Activated CD4-positive, alpha-beta T cell treated with anti-CD3 and anti-CD28 coated beads, Interleukin-2, Interleukin-6, amounts not matched to agents 100 ng/mL and 50 ng/mL, durations not matched to agents 16 hours and 8 hours (primary cell): ENCODE data around the gene LBH.

ENCODE experiments used
- DNase-seq: peaks from one replicate; pipeline ENCODE4 v3.0.0-alpha.2; 2020

Gene LBH

DNA sequence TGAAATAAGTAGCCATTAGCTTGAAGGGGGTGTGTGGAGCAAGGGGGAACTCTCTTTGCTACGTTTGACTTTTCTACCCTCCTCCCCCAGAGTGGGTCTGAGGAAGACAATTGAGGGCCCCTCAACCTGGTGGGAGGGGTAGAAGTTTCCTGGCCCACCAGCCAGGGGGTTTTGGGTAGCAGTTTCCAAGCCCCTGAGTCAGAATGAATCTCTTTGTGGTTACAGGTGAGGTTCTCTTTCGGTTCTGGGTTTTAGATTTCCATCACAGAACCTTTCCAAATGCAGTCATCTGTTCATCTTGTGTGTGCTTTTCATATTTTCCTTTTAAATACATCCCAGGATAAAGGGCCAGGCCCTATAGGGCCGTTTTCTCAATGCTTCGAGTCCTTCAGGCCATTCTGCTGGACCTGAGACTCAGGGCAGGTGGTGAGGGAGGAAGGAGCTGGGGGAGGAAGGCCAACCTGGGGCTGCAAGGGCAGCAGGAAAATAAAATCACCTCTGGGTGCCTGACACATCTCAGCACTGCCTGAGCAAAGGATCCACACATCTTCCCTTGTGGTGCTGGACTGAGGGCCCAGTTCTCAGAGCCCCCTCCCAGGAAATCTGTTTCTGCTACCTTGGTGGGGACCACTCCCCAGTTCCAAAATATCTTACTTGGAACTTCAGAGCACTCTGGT lies 4.7 kb downstream of the LBH start:
- DNase-seq = peak; percentile 63

DNA sequence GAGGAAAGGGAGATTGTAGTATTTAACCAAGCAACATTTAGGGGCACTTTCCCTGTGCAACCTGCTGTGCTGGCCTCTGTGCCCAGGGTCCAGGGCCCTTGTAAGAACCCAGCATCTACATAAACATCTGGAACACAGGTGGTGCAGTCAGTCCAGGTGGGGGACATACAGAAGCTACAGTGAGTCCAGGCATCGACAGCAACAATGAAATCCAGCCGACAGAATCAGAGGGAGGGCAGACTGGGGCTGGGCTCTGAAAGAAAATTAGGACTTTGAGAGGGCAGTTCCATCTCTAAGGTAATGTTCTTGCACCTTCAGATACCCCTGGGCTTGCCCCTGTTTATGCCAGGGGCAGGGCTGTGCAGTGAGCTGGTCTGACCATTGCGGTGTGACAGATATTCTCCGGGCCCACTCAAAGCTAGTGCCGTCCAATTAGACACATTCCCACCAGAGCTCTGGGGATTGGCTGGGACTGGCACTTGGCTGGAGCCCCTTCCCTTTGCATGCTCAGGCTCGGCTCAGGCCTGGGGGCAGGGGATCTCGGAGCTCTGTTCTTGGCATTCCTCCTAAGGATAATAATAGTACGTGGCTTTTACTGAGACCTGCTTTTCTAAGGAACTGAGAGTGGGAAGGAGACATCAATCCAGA lies 5.4 kb downstream of the LBH start:
- DNase-seq = no peak

- DNase-seq = no peak
These were observed 6.1 kb downstream of the LBH start for GRCh38 chr2:30237239-30237965.

DNA sequence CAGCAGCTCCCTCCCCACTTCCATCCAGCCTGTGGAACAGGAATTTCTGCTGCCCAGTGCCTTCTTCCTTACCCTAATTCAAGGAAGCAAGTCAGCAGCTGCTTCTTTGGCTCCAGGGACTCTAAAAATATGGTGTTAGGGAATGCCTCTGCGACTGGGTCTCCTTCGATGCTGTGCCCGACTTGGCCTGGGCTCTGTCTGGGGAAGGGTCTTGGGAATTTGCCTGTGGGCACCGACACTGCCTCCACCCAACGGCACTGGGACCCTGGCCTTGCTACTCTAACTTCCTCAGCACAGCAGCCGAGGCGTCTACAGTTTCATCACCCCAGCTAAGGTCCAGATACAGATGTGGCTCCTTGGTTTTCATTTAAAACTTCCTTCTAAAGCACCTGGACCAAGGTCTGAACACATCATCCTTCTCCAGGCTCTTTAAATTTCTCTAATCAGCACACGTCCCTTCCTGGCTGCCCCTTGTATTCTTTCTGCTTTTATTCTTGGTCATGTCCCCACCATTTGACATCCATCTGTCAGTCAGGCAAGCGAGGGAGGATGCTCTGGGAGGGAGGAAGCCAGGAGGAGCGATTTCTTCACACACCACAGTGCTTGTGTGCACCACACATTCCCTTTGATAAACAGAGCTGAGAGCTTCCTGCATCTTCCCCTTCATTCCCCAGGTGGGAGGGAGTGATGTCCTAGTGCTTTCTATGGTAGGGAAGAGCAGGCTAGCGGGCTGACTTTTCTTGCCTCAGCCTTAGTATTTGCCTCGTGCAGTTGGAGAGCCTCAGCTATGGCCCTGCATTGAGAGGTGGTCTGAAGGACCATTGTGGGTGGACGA lies 6.8 kb downstream of the LBH start:
- DNase-seq = no peak

DNA sequence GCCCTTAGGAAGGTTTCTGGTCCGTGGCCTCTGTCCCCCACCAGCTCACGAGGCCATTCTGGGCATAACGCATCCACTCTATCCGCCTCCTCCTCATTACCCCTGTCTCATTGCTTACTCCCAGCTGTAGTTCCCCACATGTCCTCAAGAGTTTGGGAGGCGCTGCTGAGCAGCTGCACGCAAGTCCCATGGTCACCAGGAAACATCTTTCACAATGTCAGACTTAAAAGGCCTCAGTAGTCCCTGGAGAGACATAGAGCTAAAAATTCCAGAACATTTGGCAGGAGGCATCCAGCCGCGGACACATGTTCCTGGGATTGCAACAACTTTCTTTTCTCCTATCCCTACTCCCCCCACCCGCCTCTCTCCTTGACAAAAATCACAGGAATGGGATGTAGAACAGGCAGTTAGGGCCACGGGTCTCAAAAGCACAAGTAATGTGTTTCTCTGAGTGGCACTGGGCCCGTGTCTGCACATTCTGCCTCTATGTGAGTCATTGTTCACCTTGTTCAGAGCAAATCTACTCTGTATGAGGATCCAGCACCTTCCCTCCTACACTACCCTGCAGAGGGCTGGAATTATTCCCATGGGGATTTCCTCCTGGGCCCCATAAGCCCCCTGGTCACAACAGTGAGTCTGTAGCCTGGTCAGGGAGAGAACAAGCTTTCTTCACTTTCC lies 8.1 kb downstream of the LBH start:
- peak; percentile 82 for DNase-seq

DNA sequence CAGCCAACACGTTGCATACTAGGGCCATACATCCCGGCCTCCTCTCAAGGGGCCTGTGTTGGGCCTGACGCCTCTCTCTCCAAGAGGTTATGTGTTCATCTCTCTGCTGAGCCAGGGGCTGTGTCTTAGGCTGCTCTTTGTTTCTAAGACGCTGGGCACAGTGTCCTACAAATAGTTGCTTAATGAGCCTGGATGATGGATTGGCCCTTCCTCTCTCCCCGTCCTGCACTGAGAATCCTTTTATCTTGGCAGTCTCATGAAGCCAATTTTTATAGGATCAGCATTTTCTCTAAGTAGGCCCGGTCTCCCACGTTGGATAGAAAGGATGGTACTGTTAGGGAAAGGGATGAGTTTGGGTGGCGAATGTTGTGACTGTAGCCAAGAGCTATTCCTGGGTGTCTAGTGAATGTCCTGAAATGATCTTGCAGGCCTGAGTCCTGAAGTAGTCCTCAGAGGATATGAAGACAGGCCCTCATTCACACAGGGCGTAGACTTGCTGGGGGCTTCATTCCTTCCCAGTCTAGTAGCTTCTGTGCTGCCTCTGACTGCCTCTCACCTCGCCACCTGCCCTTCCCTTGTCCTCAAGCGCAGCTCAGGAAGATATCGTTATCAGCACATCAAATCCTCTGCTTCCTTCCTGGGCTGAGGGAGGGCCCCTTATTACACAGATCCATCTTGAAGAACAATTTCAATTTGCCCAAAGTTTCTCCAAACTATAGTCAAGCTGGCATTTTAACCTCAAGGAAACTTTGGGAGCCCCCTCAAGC lies 8.8 kb downstream of the LBH start:
- DNase-seq = no peak

DNA sequence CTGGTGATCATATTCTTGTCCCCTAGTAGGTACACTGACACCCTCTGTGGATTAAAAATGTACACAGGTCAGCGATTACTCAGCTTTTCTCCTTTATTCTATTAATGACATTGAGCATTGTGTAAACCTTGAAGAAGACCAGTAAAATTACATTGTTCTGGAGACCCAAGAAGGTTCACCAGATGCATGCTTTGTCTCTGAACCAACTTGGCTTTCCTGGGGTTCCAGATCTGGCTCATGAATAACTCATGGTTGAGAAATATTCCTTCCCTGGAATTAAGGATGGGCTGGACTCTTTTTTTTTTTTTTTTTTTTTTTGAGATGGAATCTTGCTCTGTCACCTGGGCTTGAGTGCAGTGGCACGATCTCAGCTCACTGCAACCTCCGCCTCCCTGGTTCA lies 11.9 kb downstream of the LBH start:
- no peak for DNase-seq

- no peak for DNase-seq
These were observed 14.0 kb downstream of the LBH start for GRCh38 chr2:30245364-30245763.

- DNase-seq = no peak
These were observed 17.5 kb downstream of the LBH start for GRCh38 chr2:30248791-30249190.

GRCh38 chr2:30249354-30249753 lies 18.0 kb downstream of the LBH start:
- no peak for DNase-seq

- no peak for DNase-seq
These were observed 19.1 kb downstream of the LBH start for GRCh38 chr2:30250421-30250820.

GRCh38 chr2:30252723-30253701 lies 21.7 kb downstream of the LBH start:
- peak; percentile 77 for DNase-seq

GRCh38 chr2:30253873-30254684 lies 22.7 kb downstream of the LBH start:
- DNase-seq = no peak

DNA sequence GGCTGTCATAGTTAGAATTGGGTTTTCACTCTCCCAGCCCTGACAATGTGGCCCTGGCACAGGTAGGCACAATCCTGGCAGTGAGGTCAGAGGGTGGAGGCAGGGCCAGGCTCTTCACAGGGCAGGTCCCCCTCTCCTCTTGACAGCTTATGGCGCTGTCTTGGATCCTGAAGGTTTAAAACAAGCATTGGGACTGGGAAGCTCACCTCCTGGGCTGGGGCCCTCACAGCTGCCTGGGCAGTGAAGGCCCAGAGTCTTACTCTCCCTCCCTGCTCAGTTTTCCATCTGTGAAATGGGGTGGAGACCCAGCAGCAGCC lies 23.3 kb downstream of the LBH start:
- no peak for DNase-seq

DNA sequence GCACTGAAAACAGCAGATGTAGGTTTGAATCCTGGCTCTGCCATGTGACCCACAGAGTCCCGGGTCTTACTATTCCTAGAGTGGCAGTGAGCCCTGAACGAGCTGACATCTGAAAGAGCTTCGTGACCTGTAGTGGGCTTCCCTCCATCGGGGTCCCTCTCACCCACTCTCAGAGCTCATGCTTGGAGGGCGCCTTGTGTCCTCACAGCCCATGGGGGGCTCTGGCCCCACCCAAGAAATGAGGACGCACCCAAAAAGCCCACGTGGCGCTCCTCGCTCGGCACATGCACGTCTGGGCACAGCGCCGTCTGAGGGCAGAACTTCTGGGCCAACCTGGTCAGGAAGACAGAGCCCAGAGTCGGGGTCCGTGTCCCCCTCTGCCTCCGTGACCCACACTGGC lies 23.7 kb downstream of the LBH start:
- DNase-seq = no peak

DNA sequence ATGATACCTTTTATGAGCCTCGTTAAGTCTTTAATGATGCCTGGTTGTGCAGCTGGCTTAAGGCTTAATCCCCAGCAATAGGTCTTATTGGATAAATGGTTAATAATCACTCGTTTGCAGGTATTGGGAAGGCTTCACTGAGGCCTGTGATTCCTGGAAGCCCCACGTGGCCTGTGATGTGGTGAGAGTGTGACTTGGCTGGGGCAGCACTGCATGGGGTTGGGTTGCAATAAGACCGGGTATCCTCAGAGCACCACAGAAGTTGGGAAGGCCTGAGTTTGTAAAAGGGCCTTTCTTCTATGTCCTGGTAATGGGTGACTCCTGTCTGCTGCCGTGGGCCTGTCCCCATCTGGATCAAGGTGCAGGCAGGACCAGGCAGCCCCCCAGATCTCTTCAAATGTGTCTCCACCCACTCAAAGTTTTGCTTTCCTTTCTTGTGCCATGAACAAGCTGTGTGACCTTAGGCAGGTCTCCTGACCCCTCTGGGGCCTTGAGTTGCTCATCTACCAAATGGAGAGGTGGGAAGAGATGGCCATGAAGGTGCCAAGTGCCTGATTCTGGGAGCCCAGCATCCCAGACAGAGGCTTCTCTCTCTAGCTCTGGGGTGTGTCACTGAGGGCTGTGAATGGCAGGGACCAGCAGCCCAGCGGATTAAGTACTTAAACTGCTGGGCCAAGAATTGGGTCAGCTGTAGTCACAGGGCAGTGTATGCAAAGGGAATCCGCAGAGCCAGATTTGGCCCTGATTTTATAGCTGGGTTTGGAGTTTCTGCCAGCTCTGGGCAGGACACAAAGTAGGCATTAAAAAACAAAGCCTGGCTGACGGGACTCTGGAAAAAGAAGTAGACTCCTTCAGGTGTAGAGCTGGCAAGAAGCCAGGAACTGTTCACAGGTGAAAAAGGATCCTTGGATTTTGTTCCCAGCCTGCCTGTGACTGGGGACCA lies 24.4 kb downstream of the LBH start:
- no peak for DNase-seq

DNA sequence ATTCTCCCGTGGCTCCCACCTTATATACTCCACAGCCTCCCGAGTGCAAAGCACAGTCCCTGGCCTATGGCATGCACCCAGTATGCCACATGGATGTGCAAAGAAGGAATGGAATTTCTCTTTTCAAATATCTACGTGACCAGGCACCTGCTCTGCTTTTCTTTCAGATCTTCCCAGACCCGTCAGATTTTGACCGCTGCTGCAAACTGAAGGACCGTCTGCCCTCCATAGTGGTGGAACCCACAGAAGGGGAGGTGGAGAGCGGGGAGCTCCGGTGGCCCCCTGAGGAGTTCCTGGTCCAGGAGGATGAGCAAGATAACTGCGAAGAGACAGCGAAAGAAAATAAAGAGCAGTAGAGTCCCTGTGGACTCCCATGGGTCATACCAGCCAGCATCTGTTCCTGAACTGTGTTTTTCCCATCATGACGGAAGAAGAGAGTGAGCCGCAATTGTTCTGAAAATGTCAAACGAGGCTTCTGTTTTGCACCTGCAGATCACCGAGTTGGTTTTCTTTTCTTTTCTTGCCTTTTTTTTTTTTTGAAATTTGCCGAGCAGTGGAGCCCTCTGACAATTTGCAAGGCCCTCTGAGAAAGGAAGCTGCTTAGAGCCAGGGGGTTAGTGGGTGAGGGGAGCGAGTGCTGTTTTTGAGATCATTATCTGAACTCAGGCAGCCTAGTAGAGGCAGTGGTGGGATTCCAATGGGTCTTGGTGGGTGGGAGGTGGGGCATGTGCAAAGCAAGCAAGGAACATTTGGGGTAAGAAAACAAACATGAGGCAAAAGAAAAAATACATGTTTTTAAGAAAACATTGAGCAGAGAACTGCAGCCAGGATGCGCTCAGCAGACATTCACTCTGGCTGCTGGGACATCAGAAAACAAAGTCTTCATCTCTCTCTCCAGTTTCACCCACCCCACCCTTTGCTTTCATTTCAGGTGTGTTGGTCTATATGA lies 26.2 kb downstream of the LBH start:
- no peak for DNase-seq

GRCh38 chr2:30259071-30259470 lies 27.7 kb downstream of the LBH start:
- no peak for DNase-seq
